ENCODE results near the gene FSCN2. TPM values are rescaled to one million over a fixed set of nuclear protein-coding genes. Genes with fewer than 3 reads are reported as not detected.
A peak's percentile ranks its signal among the peaks of the same experiment; 100 is the strongest.

FSCN2 gene
- total and polyA plus RNA-seq, 2 experiments from 2014 or later = 0.13 to 1.6 TPM

DNA sequence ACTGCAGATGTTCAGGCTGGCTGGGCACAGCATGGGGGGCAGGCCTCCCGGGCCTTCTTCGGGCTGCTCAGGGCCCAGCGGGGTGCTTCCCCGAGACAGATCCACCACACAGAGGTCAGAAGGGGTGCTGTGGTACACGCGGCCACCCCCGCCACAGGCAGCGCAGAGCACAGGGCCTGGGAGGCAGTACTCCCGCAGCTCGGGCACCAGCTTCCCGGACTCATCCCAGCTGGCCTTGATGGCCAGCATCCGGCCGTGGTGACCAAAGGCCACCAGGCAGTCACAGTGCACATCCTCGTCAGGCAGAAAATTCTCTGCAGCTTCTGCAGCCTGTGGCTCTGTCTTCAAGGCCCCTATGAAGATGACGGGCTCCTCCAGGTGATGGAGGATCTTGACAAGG is 22.1 kb downstream of the FSCN2 start:
- Histone ChIP-seq H3K9me2 (ENCODE audit: insufficient read depth) (no peaks in the 10 kb centered on the region), H3F3A (replicated peaks; ENCODE audit: low read depth) (peaks cover 15% of the 10 kb centered on the region), H2AFZ (no peak overlapping the region), H3K27ac (ENCODE audit: low read depth) (no peak overlapping the region), H3K36me3 (ENCODE audit: insufficient read depth) (no peaks in the 10 kb centered on the region; the same call in 1 of the 2 replicates), H3K4me3 (no peak overlapping the region), H4K20me1 (replicated peaks; ENCODE audit: insufficient read depth) (no peaks in the 10 kb centered on the region; the same call in 1 of the 2 replicates), H3K27me3 (ENCODE audit: insufficient read depth) (no peaks in the 10 kb centered on the region), H3K4me2 (no peak overlapping the region), H3K4me1 (ENCODE audit: insufficient read depth) (peaks cover 8% of the 10 kb centered on the region; the same call in 1 of the 2 replicates), H3K79me2 (replicated peaks; ENCODE audit: insufficient read depth) (peaks cover 23% of the 10 kb centered on the region)
- ATAC-seq = no peak
- peaks cover 40% of the 10 kb centered on the region for H3K36me3 Mint-ChIP-seq (ENCODE audit: low read depth)
- no peak overlapping the region for H3K27ac Mint-ChIP-seq
- TF ChIP-seq EZH2 (IDR thresholded peaks at IDR 0.05; ENCODE audit: low read depth, unreplicated experiment) (no peak), STAT1 (IDR thresholded peaks at IDR 0.05; ENCODE audit: unreplicated experiment) (no peak), JUNB (IDR thresholded peaks at IDR 0.05; ENCODE audit: unreplicated experiment) (no peak), ZNF331 (CRISPR knock-in tag; IDR thresholded peaks at IDR 0.05; ENCODE audit: low read depth) (no peak), POLR2AphosphoS5 (IDR thresholded peaks at IDR 0.05; ENCODE audit: low read depth) (no peak), ZNF114 (CRISPR knock-in tag; IDR thresholded peaks at IDR 0.05) (no peak), NANOG (IDR thresholded peaks at IDR 0.05; ENCODE audit: borderline replicate concordance) (no peak), EZH2phosphoT487 (IDR thresholded peaks at IDR 0.05; ENCODE audit: unreplicated experiment) (no peak), CREB1 (CRISPR knock-in tag; IDR thresholded peaks at IDR 0.05; ENCODE audit: low read depth) (no peak)
- TF ChIP-seq, protein P1, sequence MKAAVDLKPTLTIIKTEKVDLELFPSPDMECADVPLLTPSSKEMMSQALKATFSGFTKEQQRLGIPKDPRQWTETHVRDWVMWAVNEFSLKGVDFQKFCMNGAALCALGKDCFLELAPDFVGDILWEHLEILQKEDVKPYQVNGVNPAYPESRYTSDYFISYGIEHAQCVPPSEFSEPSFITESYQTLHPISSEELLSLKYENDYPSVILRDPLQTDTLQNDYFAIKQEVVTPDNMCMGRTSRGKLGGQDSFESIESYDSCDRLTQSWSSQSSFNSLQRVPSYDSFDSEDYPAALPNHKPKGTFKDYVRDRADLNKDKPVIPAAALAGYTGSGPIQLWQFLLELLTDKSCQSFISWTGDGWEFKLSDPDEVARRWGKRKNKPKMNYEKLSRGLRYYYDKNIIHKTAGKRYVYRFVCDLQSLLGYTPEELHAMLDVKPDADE (IDR thresholded peaks at IDR 0.05) = no peak
- TF ChIP-seq, protein P2, sequence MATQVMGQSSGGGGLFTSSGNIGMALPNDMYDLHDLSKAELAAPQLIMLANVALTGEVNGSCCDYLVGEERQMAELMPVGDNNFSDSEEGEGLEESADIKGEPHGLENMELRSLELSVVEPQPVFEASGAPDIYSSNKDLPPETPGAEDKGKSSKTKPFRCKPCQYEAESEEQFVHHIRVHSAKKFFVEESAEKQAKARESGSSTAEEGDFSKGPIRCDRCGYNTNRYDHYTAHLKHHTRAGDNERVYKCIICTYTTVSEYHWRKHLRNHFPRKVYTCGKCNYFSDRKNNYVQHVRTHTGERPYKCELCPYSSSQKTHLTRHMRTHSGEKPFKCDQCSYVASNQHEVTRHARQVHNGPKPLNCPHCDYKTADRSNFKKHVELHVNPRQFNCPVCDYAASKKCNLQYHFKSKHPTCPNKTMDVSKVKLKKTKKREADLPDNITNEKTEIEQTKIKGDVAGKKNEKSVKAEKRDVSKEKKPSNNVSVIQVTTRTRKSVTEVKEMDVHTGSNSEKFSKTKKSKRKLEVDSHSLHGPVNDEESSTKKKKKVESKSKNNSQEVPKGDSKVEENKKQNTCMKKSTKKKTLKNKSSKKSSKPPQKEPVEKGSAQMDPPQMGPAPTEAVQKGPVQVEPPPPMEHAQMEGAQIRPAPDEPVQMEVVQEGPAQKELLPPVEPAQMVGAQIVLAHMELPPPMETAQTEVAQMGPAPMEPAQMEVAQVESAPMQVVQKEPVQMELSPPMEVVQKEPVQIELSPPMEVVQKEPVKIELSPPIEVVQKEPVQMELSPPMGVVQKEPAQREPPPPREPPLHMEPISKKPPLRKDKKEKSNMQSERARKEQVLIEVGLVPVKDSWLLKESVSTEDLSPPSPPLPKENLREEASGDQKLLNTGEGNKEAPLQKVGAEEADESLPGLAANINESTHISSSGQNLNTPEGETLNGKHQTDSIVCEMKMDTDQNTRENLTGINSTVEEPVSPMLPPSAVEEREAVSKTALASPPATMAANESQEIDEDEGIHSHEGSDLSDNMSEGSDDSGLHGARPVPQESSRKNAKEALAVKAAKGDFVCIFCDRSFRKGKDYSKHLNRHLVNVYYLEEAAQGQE (IDR thresholded peaks at IDR 0.05; ENCODE audit: unreplicated experiment) = no peak
- TF ChIP-seq, protein P3, sequence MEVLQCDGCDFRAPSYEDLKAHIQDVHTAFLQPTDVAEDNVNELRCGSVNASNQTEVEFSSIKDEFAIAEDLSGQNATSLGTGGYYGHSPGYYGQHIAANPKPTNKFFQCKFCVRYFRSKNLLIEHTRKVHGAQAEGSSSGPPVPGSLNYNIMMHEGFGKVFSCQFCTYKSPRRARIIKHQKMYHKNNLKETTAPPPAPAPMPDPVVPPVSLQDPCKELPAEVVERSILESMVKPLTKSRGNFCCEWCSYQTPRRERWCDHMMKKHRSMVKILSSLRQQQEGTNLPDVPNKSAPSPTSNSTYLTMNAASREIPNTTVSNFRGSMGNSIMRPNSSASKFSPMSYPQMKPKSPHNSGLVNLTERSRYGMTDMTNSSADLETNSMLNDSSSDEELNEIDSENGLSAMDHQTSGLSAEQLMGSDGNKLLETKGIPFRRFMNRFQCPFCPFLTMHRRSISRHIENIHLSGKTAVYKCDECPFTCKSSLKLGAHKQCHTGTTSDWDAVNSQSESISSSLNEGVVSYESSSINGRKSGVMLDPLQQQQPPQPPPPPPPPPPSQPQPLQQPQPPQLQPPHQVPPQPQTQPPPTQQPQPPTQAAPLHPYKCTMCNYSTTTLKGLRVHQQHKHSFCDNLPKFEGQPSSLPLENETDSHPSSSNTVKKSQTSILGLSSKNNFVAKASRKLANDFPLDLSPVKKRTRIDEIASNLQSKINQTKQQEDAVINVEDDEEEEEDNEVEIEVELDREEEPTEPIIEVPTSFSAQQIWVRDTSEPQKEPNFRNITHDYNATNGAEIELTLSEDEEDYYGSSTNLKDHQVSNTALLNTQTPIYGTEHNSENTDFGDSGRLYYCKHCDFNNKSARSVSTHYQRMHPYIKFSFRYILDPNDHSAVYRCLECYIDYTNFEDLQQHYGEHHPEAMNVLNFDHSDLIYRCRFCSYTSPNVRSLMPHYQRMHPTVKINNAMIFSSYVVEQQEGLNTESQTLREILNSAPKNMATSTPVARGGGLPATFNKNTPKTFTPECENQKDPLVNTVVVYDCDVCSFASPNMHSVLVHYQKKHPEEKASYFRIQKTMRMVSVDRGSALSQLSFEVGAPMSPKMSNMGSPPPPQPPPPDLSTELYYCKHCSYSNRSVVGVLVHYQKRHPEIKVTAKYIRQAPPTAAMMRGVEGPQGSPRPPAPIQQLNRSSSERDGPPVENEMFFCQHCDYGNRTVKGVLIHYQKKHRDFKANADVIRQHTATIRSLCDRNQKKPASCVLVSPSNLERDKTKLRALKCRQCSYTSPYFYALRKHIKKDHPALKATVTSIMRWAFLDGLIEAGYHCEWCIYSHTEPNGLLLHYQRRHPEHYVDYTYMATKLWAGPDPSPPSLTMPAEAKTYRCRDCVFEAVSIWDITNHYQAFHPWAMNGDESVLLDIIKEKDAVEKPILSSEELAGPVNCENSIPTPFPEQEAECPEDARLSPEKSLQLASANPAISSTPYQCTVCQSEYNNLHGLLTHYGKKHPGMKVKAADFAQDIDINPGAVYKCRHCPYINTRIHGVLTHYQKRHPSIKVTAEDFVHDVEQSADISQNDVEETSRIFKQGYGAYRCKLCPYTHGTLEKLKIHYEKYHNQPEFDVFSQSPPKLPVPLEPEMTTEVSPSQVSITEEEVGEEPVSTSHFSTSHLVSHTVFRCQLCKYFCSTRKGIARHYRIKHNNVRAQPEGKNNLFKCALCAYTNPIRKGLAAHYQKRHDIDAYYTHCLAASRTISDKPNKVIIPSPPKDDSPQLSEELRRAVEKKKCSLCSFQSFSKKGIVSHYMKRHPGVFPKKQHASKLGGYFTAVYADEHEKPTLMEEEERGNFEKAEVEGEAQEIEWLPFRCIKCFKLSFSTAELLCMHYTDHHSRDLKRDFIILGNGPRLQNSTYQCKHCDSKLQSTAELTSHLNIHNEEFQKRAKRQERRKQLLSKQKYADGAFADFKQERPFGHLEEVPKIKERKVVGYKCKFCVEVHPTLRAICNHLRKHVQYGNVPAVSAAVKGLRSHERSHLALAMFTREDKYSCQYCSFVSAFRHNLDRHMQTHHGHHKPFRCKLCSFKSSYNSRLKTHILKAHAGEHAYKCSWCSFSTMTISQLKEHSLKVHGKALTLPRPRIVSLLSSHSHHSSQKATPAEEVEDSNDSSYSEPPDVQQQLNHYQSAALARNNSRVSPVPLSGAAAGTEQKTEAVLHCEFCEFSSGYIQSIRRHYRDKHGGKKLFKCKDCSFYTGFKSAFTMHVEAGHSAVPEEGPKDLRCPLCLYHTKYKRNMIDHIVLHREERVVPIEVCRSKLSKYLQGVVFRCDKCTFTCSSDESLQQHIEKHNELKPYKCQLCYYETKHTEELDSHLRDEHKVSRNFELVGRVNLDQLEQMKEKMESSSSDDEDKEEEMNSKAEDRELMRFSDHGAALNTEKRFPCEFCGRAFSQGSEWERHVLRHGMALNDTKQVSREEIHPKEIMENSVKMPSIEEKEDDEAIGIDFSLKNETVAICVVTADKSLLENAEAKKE (CRISPR knock-in tag; IDR thresholded peaks at IDR 0.05) = no peak
- TF ChIP-seq, protein P4, sequence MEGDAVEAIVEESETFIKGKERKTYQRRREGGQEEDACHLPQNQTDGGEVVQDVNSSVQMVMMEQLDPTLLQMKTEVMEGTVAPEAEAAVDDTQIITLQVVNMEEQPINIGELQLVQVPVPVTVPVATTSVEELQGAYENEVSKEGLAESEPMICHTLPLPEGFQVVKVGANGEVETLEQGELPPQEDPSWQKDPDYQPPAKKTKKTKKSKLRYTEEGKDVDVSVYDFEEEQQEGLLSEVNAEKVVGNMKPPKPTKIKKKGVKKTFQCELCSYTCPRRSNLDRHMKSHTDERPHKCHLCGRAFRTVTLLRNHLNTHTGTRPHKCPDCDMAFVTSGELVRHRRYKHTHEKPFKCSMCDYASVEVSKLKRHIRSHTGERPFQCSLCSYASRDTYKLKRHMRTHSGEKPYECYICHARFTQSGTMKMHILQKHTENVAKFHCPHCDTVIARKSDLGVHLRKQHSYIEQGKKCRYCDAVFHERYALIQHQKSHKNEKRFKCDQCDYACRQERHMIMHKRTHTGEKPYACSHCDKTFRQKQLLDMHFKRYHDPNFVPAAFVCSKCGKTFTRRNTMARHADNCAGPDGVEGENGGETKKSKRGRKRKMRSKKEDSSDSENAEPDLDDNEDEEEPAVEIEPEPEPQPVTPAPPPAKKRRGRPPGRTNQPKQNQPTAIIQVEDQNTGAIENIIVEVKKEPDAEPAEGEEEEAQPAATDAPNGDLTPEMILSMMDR (conservative IDR thresholded peaks at IDR 0.05; ENCODE audit: low read depth in 2 of 2) = no peak
- peaks cover 14% of the 10 kb centered on the region for H3K27me3 Mint-ChIP-seq (ENCODE audit: insufficient read depth, low read depth, poor library complexity)
- no peak for DNase-seq (ENCODE audit: low spot score)
- H3K9me3 Mint-ChIP-seq = no peaks in the 10 kb centered on the region
- peaks cover 20% of the 10 kb centered on the region for H3K4me1 Mint-ChIP-seq
- H3K4me3 Mint-ChIP-seq = peak overlapping the region; percentile 90
